ENCODE measurements around the gene OR1D5.
"Not testable (repeated sequence)": the region's sequence is repeated elsewhere in the genome, so short reads cannot be mapped to it uniquely, and the experiment has no call there.

OR1D5 gene

DNA sequence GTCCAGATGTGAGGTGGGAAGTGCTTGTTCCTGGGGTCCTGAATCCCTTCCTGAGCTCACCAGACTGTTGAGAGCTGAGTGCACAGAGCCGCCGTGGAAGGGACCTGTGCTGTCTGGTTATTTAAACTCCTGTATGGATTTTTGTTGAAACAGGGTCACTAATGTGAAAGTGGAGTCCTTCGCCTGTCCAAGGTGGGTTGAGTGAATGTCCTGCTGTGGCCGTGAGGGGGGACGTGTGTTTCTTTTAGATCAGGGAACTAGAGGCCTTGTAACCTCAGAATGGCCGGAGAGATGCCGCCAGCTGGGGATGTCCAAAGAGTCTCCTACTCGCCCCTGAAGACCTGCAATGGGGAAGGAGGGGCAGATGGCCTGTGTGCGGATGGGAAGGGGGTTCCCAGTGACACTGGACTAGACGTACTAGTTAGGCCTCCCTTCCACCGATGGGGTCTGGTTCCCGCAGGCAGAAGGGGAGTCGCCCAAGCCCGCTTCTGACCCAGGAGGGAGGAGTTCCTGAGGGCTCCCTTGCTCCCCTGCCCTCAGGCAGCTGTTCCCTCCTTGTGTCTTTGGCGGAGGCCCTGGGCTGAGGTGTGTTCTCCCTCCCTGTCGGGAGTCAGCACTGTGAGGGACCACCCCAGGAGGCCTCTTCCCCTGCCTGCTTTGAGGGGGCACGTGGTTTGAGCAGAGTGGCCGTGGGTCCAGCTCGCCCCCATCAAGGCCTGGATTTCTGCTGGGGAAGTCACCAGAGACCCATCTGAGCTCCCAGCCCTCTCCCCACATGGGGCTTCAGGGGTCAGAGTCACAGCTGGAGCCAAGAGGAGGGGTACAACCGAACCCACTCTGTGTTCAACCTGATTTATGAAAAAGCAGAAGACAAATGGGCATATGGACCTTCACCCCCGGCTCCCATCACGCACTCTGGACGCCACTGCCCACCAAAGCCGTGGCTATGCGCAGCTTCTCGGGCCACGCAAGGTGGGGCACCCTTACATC, 30.9 kb downstream of the OR1D5 start:
- Histone ChIP-seq H3K9me3 (ENCODE audit: control insufficient read depth in 1 of 2, low read length in 2 of 2) (no peaks in the 10 kb centered on the region), H3K27me3 (ENCODE audit: control insufficient read depth in 1 of 2, insufficient read depth in 2 of 2, low read length in 2 of 2) (no peaks in the 10 kb centered on the region), H3K4me3 (ENCODE audit: low read depth in 1 of 2, low read length in 2 of 2) (no peak overlapping the region), H3K27ac (ENCODE audit: low read depth, low read length) (no peak overlapping the region), H3K36me3 (ENCODE audit: control insufficient read depth in 1 of 2, insufficient read depth in 2 of 2, low read length in 2 of 2) (peaks cover 4 to 16% of the 10 kb centered on the region in 2 donors), H3K4me1 (ENCODE audit: control insufficient read depth in 1 of 2, insufficient read depth in 2 of 2, low read length in 2 of 2) (no peaks in the 10 kb centered on the region), H3K9ac (ENCODE audit: low read depth in 1 of 2, low read length in 2 of 2) (no peak overlapping the region)

GRCh38 chr17:3030852-3031470, 32.4 kb downstream of the OR1D5 start:
- H3K4me1 ChIP-seq (ENCODE audit: control insufficient read depth in 1 of 2, insufficient read depth in 2 of 2, low read length in 2 of 2); H3K4me3 ChIP-seq (ENCODE audit: low read depth in 1 of 2, low read length in 2 of 2); H3K27me3 ChIP-seq (ENCODE audit: control insufficient read depth in 1 of 2, insufficient read depth in 2 of 2, low read length in 2 of 2); H3K27ac ChIP-seq (ENCODE audit: low read depth, low read length); H3K9ac ChIP-seq (ENCODE audit: low read depth in 1 of 2, low read length in 2 of 2); H3K9me3 ChIP-seq (ENCODE audit: control insufficient read depth in 1 of 2, low read length in 2 of 2): not testable (repeated sequence)
- peaks cover 4 to 25% of the 10 kb centered on the region in 2 donors for H3K36me3 ChIP-seq (ENCODE audit: control insufficient read depth in 1 of 2, insufficient read depth in 2 of 2, low read length in 2 of 2)

GRCh38 chr17:3030096-3030495, 33.3 kb downstream of the OR1D5 start:
- H3K4me1 ChIP-seq (ENCODE audit: control insufficient read depth in 1 of 2, insufficient read depth in 2 of 2, low read length in 2 of 2) = no peaks in the 10 kb centered on the region
- H3K4me3 ChIP-seq (ENCODE audit: low read depth in 1 of 2, low read length in 2 of 2) = no peak overlapping the region
- H3K27ac ChIP-seq (ENCODE audit: low read depth, low read length) = no peak overlapping the region
- H3K9ac ChIP-seq (ENCODE audit: low read depth in 1 of 2, low read length in 2 of 2) = no peak overlapping the region
- no peaks in the 10 kb centered on the region for H3K9me3 ChIP-seq (ENCODE audit: control insufficient read depth in 1 of 2, low read length in 2 of 2)
- peaks cover 4 to 25% of the 10 kb centered on the region in 2 donors for H3K36me3 ChIP-seq (ENCODE audit: control insufficient read depth in 1 of 2, insufficient read depth in 2 of 2, low read length in 2 of 2)
- H3K27me3 ChIP-seq (ENCODE audit: control insufficient read depth in 1 of 2, insufficient read depth in 2 of 2, low read length in 2 of 2) = no peaks in the 10 kb centered on the region

GRCh38 chr17:3029213-3029913, 34.0 kb downstream of the OR1D5 start:
- H3K36me3 ChIP-seq (ENCODE audit: control insufficient read depth in 1 of 2, insufficient read depth in 2 of 2, low read length in 2 of 2) = peaks cover 4 to 25% of the 10 kb centered on the region in 2 donors

GRCh38 chr17:3027786-3028532, 35.4 kb downstream of the OR1D5 start:
- H3K9me3 ChIP-seq (ENCODE audit: control insufficient read depth in 1 of 2, low read length in 2 of 2) = peaks cover 8 to 10% of the 10 kb centered on the region in 2 donors
- H3K27ac ChIP-seq (ENCODE audit: low read depth, low read length) = no peak overlapping the region
- no peak overlapping the region for H3K9ac ChIP-seq (ENCODE audit: low read depth in 1 of 2, low read length in 2 of 2)
- H3K27me3 ChIP-seq (ENCODE audit: control insufficient read depth in 1 of 2, insufficient read depth in 2 of 2, low read length in 2 of 2) = no peaks in the 10 kb centered on the region
- peaks cover 4 to 25% of the 10 kb centered on the region in 2 donors for H3K36me3 ChIP-seq (ENCODE audit: control insufficient read depth in 1 of 2, insufficient read depth in 2 of 2, low read length in 2 of 2)
- no peaks in the 10 kb centered on the region for H3K4me1 ChIP-seq (ENCODE audit: control insufficient read depth in 1 of 2, insufficient read depth in 2 of 2, low read length in 2 of 2)
- H3K4me3 ChIP-seq (ENCODE audit: low read depth in 1 of 2, low read length in 2 of 2) = no peak overlapping the region

More at GRCh38 chr17:3029213-3029913, 34.0 kb downstream of the OR1D5 start:
- Histone ChIP-seq H3K4me1 (ENCODE audit: control insufficient read depth in 1 of 2, insufficient read depth in 2 of 2, low read length in 2 of 2) (no peaks in the 10 kb centered on the region), H3K9me3 (ENCODE audit: control insufficient read depth in 1 of 2, low read length in 2 of 2) (peaks cover 0 to 2% of the 10 kb centered on the region in 2 donors), H3K27ac (ENCODE audit: low read depth, low read length) (no peak overlapping the region), H3K27me3 (ENCODE audit: control insufficient read depth in 1 of 2, insufficient read depth in 2 of 2, low read length in 2 of 2) (no peaks in the 10 kb centered on the region), H3K4me3 (ENCODE audit: low read depth in 1 of 2, low read length in 2 of 2) (no peak overlapping the region), H3K9ac (ENCODE audit: low read depth in 1 of 2, low read length in 2 of 2) (no peak overlapping the region)

GRCh38 chr17:3026856-3027751, 36.3 kb downstream of the OR1D5 start:
- no peaks in the 10 kb centered on the region for H3K27me3 ChIP-seq (ENCODE audit: control insufficient read depth in 1 of 2, insufficient read depth in 2 of 2, low read length in 2 of 2)
- peaks cover 8 to 25% of the 10 kb centered on the region in 2 donors for H3K36me3 ChIP-seq (ENCODE audit: control insufficient read depth in 1 of 2, insufficient read depth in 2 of 2, low read length in 2 of 2)
- no peak overlapping the region for H3K4me3 ChIP-seq (ENCODE audit: low read depth in 1 of 2, low read length in 2 of 2)
- H3K4me1 ChIP-seq (ENCODE audit: control insufficient read depth in 1 of 2, insufficient read depth in 2 of 2, low read length in 2 of 2) = no peaks in the 10 kb centered on the region
- H3K27ac ChIP-seq (ENCODE audit: low read depth, low read length) = no peak overlapping the region
- H3K9ac ChIP-seq (ENCODE audit: low read depth in 1 of 2, low read length in 2 of 2) = no peak overlapping the region
- peaks cover 10 to 19% of the 10 kb centered on the region in 2 donors for H3K9me3 ChIP-seq (ENCODE audit: control insufficient read depth in 1 of 2, low read length in 2 of 2)

- no peaks in the 10 kb centered on the region for H3K4me1 ChIP-seq (ENCODE audit: control insufficient read depth in 1 of 2, insufficient read depth in 2 of 2, low read length in 2 of 2)
- peaks cover 14 to 31% of the 10 kb centered on the region in 2 donors for H3K36me3 ChIP-seq (ENCODE audit: control insufficient read depth in 1 of 2, insufficient read depth in 2 of 2, low read length in 2 of 2)
These were observed 37.1 kb downstream of the OR1D5 start for GRCh38 chr17:3026125-3026855.

GRCh38 chr17:3025421-3026124, 37.8 kb downstream of the OR1D5 start:
- Histone ChIP-seq H3K9me3 (ENCODE audit: control insufficient read depth in 1 of 2, low read length in 2 of 2) (peaks cover 13 to 23% of the 10 kb centered on the region in 2 donors), H3K36me3 (ENCODE audit: control insufficient read depth in 1 of 2, insufficient read depth in 2 of 2, low read length in 2 of 2) (peaks cover 12 to 29% of the 10 kb centered on the region in 2 donors), H3K9ac (ENCODE audit: low read depth in 1 of 2, low read length in 2 of 2) (no peak overlapping the region), H3K27me3 (ENCODE audit: control insufficient read depth in 1 of 2, insufficient read depth in 2 of 2, low read length in 2 of 2) (no peaks in the 10 kb centered on the region), H3K4me3 (ENCODE audit: low read depth in 1 of 2, low read length in 2 of 2) (no peak overlapping the region), H3K4me1 (ENCODE audit: control insufficient read depth in 1 of 2, insufficient read depth in 2 of 2, low read length in 2 of 2) (no peaks in the 10 kb centered on the region), H3K27ac (ENCODE audit: low read depth, low read length) (no peak overlapping the region)

More at GRCh38 chr17:3026125-3026855, 37.1 kb downstream of the OR1D5 start:
- Histone ChIP-seq H3K4me3 (ENCODE audit: low read depth in 1 of 2, low read length in 2 of 2) (no peak overlapping the region), H3K27me3 (ENCODE audit: control insufficient read depth in 1 of 2, insufficient read depth in 2 of 2, low read length in 2 of 2) (no peaks in the 10 kb centered on the region), H3K9ac (ENCODE audit: low read depth in 1 of 2, low read length in 2 of 2) (no peak overlapping the region), H3K27ac (ENCODE audit: low read depth, low read length) (no peak overlapping the region), H3K9me3 (ENCODE audit: control insufficient read depth in 1 of 2, low read length in 2 of 2) (peaks cover 13 to 23% of the 10 kb centered on the region in 2 donors)
